IMR-90 (cell line): ENCODE data around the gene KLHL6.

Source experiments
- CEBPB ChIP-seq: IDR thresholded peaks from 2 replicates; pipeline ENCODE4 v1.6.1; 2012; ENCODE audit warnings: low read depth, low read length, improper control_type of control experiment
- CHD1 ChIP-seq: IDR thresholded peaks from 2 replicates; pipeline ENCODE4 v1.6.1; 2012; ENCODE audit warnings: low read depth, low read length, improper control_type of control experiment
- FOS ChIP-seq: fragments of 150-350 bp; IDR thresholded peaks from 2 replicates; pipeline ENCODE4 v1.6.1; 2016; ENCODE audit warnings: low read depth, low read length
- MAFK ChIP-seq: IDR thresholded peaks from 2 replicates; pipeline ENCODE4 v1.6.1; 2012; ENCODE audit warnings: low read depth, low read length, improper control_type of control experiment
- POLR2A ChIP-seq: IDR thresholded peaks from 2 replicates; pipeline ENCODE4 v1.6.1; 2012; ENCODE audit warnings: mild to moderate bottlenecking, low read depth, low read length
- RAD21 ChIP-seq: IDR thresholded peaks from 2 replicates; pipeline ENCODE4 v1.6.1; 2012; ENCODE audit warnings: low read length, improper control_type of control experiment
- RCOR1 ChIP-seq: IDR thresholded peaks from 2 replicates; pipeline ENCODE4 v1.6.1; 2012; ENCODE audit warnings: mild to moderate bottlenecking, low read length, improper control_type of control experiment; ENCODE audit not compliant: insufficient replicate concordance
- RFX5 ChIP-seq: IDR thresholded peaks from 2 replicates; pipeline ENCODE4 v1.8.0; 2012; ENCODE audit warnings: low read depth, mild to moderate bottlenecking, low read length, moderate library complexity
- TF ChIP-seq, protein P1 (sequence below): conservative IDR thresholded peaks from 2 replicates; pipeline ENCODE4 v1.5.1; 2012; ENCODE audit warnings: mild to moderate bottlenecking, low read depth, low read length, improper control_type of control experiment
- TF ChIP-seq, protein P2 (sequence below): fragments of 150-350 bp; IDR thresholded peaks from 2 replicates; pipeline ENCODE4 v1.6.1; 2017; ENCODE audit warnings: mild to moderate bottlenecking, antibody characterized with exemption, low read length, low read depth
- TF ChIP-seq, protein P3 (sequence below): fragments of 150-350 bp; IDR thresholded peaks from 2 replicates; pipeline ENCODE4 v1.6.1; 2016; ENCODE audit warnings: low read depth, mild to moderate bottlenecking, low read length, moderate library complexity, borderline replicate concordance

DNA sequence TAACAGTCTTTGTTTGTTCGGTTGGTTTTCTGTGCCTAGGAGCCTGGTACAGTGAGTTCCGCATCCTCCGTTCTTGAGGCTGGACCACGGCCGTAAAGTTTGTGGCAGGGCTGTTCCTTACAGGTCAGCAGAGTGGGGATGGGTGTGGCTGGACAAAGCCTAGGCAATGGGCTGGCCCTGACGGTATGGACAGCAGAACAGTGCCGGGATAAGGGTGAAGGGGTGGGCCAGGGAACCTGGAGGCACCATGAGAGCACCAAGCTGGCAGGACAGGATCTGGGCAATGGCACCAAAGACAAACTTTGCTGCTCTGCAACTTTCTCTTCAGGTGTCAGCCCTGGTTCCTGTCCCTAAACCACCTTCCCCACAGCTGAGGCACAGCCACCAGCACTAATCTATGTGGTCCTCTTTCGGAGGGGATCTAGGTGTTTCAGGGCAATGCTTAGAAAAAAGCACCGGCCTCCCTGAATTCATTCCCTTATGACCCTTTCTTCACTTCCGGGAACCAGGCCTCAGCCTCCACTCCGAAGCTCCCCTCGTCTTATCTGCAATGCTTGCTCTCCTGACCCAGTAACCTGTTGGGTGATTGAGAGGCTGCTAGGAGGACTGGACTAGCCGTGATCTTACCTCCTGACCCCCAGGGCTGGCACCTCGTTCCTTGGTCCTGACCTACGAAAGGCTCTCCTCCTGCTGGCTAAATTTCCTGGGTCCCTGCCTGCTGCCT, 54.4 kb downstream of the KLHL6 start:
- TF ChIP-seq, protein P1, sequence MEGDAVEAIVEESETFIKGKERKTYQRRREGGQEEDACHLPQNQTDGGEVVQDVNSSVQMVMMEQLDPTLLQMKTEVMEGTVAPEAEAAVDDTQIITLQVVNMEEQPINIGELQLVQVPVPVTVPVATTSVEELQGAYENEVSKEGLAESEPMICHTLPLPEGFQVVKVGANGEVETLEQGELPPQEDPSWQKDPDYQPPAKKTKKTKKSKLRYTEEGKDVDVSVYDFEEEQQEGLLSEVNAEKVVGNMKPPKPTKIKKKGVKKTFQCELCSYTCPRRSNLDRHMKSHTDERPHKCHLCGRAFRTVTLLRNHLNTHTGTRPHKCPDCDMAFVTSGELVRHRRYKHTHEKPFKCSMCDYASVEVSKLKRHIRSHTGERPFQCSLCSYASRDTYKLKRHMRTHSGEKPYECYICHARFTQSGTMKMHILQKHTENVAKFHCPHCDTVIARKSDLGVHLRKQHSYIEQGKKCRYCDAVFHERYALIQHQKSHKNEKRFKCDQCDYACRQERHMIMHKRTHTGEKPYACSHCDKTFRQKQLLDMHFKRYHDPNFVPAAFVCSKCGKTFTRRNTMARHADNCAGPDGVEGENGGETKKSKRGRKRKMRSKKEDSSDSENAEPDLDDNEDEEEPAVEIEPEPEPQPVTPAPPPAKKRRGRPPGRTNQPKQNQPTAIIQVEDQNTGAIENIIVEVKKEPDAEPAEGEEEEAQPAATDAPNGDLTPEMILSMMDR = no peak
- TF ChIP-seq POLR2A (no peak), CEBPB (no peak), RCOR1 (no peak), FOS (no peak), CHD1 (no peak), MAFK (no peak), RFX5 (no peak), RAD21 (no peak)
- TF ChIP-seq, protein P2, sequence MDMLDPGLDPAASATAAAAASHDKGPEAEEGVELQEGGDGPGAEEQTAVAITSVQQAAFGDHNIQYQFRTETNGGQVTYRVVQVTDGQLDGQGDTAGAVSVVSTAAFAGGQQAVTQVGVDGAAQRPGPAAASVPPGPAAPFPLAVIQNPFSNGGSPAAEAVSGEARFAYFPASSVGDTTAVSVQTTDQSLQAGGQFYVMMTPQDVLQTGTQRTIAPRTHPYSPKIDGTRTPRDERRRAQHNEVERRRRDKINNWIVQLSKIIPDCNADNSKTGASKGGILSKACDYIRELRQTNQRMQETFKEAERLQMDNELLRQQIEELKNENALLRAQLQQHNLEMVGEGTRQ = no peak
- TF ChIP-seq, protein P3, sequence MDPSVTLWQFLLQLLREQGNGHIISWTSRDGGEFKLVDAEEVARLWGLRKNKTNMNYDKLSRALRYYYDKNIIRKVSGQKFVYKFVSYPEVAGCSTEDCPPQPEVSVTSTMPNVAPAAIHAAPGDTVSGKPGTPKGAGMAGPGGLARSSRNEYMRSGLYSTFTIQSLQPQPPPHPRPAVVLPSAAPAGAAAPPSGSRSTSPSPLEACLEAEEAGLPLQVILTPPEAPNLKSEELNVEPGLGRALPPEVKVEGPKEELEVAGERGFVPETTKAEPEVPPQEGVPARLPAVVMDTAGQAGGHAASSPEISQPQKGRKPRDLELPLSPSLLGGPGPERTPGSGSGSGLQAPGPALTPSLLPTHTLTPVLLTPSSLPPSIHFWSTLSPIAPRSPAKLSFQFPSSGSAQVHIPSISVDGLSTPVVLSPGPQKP = no peak
